SK-N-SH (cell line): ENCODE measurements around the gene PYGO2.

Experiments
- CHD2 ChIP-seq: fragments of 150-350 bp; IDR thresholded peaks from 2 replicates; pipeline ENCODE4 v1.6.1; 2018; ENCODE audit warnings: low read length; ENCODE audit not compliant: partially characterized antibody
- EP300 ChIP-seq, 2 experiments: IDR thresholded peaks; 2 replicates each; pipeline versions ENCODE4 v1.4.0 to v1.6.1; 2012; ENCODE audit warnings: borderline replicate concordance in 1 of 2, low read depth in 1 of 2, low read length in 1 of 2
- EZH2phosphoT487 ChIP-seq: fragments of 200-600 bp; sonication (generic); IDR thresholded peaks from 2 replicates; pipeline ENCODE4 v1.6.1; 2017; ENCODE audit warnings: low read depth, mixed run types, mild to moderate bottlenecking, antibody characterized with exemption, moderate library complexity, borderline replicate concordance
- GABPA ChIP-seq: IDR thresholded peaks from 2 replicates; pipeline ENCODE4 v1.4.0; 2012; ENCODE audit warnings: low read depth, mild to moderate bottlenecking
- POLR2AphosphoS5 ChIP-seq: IDR thresholded peaks from 2 replicates; pipeline ENCODE4 v1.6.1; 2012; ENCODE audit warnings: low read depth, low read length
- TEAD4 ChIP-seq: IDR thresholded peaks from 2 replicates; pipeline ENCODE4 v1.4.0; 2012; ENCODE audit warnings: mild to moderate bottlenecking, borderline replicate concordance; ENCODE audit not compliant: insufficient read depth
- YY1 ChIP-seq: IDR thresholded peaks from 2 replicates; pipeline ENCODE4 v1.4.0; 2012; ENCODE audit warnings: low read depth, mild to moderate bottlenecking
- TF ChIP-seq, protein P1 (sequence below): fragments of 200-600 bp; sonication (generic); IDR thresholded peaks from 2 replicates; pipeline ENCODE4 v1.6.1; 2017; ENCODE audit warnings: antibody characterized with exemption, mild to moderate bottlenecking, moderate library complexity
- TF ChIP-seq, protein P2 (sequence below): IDR thresholded peaks from 2 replicates; pipeline ENCODE4 v1.4.0; 2012; ENCODE audit warnings: low read depth
- TF ChIP-seq, protein P3 (sequence below): IDR thresholded peaks from 2 replicates; pipeline ENCODE4; 2012
- TF ChIP-seq, protein P4 (sequence below): IDR thresholded peaks from 2 replicates; pipeline ENCODE4 v1.6.1; 2012; ENCODE audit warnings: mild to moderate bottlenecking, low read depth, low read length, moderate library complexity

DNA sequence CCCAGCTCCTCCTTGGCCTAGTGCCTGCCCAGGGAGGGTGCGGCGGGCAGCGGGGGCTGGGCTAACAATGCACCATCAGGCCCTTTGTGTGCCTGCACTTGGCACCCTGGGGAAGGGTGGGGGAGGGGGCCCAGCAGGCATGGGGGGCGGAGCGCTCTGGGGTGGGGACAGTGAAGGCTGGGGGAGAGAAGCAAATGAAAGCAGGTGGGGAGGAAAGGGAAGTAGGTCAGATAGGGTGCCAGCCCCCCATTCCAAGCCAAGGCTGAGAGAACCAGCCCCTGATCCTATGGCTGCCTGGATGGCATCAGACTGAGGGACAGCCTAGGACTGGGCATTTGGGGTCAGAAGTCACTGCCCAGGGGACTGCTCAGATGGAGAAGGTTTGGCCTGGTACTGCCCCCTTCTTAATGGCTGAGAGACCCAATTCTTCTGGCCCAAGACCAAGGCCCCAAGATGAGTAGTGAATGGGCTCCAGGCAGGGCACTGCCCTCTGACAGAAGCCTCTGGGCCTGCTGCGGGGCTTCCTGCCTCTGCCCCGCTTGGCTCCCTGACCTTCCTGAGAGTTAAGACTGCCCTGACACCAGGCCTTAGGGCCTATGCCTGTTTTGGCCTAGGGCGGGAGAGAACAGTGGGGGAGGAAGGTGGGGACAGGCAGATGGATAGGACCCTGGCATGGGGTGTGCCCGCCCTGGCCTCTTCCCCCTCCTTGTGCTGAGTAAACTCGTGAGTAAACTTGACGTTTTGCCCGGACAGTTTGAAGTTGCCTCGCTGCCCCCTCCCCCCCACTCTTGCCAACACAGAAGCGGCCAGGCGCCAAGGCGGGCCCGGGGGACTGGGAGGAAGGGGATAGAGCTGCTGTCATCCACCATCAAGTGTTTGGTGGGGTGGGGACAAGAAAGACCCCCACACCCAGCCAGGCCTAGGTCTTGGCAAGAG, 43.8 kb upstream of the PYGO2 start:
- no peak for TF ChIP-seq YY1
- TF ChIP-seq TEAD4: no peak
- TF ChIP-seq, protein P1, sequence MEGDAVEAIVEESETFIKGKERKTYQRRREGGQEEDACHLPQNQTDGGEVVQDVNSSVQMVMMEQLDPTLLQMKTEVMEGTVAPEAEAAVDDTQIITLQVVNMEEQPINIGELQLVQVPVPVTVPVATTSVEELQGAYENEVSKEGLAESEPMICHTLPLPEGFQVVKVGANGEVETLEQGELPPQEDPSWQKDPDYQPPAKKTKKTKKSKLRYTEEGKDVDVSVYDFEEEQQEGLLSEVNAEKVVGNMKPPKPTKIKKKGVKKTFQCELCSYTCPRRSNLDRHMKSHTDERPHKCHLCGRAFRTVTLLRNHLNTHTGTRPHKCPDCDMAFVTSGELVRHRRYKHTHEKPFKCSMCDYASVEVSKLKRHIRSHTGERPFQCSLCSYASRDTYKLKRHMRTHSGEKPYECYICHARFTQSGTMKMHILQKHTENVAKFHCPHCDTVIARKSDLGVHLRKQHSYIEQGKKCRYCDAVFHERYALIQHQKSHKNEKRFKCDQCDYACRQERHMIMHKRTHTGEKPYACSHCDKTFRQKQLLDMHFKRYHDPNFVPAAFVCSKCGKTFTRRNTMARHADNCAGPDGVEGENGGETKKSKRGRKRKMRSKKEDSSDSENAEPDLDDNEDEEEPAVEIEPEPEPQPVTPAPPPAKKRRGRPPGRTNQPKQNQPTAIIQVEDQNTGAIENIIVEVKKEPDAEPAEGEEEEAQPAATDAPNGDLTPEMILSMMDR: no peak
- TF ChIP-seq, protein P2, sequence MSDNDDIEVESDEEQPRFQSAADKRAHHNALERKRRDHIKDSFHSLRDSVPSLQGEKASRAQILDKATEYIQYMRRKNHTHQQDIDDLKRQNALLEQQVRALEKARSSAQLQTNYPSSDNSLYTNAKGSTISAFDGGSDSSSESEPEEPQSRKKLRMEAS: no peak
- no peak for TF ChIP-seq EP300 (IDR thresholded peaks at IDR 0.05; ENCODE audit: borderline replicate concordance in 1 of 2, low read depth in 1 of 2, low read length in 1 of 2)
- no peak for TF ChIP-seq POLR2AphosphoS5
- TF ChIP-seq, protein P3, sequence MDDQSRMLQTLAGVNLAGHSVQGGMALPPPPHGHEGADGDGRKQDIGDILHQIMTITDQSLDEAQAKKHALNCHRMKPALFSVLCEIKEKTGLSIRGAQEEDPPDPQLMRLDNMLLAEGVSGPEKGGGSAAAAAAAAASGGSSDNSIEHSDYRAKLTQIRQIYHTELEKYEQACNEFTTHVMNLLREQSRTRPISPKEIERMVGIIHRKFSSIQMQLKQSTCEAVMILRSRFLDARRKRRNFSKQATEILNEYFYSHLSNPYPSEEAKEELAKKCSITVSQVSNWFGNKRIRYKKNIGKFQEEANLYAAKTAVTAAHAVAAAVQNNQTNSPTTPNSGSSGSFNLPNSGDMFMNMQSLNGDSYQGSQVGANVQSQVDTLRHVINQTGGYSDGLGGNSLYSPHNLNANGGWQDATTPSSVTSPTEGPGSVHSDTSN: no peak
- TF ChIP-seq CHD2: no peak
- TF ChIP-seq GABPA: no peak
- TF ChIP-seq, protein P4, sequence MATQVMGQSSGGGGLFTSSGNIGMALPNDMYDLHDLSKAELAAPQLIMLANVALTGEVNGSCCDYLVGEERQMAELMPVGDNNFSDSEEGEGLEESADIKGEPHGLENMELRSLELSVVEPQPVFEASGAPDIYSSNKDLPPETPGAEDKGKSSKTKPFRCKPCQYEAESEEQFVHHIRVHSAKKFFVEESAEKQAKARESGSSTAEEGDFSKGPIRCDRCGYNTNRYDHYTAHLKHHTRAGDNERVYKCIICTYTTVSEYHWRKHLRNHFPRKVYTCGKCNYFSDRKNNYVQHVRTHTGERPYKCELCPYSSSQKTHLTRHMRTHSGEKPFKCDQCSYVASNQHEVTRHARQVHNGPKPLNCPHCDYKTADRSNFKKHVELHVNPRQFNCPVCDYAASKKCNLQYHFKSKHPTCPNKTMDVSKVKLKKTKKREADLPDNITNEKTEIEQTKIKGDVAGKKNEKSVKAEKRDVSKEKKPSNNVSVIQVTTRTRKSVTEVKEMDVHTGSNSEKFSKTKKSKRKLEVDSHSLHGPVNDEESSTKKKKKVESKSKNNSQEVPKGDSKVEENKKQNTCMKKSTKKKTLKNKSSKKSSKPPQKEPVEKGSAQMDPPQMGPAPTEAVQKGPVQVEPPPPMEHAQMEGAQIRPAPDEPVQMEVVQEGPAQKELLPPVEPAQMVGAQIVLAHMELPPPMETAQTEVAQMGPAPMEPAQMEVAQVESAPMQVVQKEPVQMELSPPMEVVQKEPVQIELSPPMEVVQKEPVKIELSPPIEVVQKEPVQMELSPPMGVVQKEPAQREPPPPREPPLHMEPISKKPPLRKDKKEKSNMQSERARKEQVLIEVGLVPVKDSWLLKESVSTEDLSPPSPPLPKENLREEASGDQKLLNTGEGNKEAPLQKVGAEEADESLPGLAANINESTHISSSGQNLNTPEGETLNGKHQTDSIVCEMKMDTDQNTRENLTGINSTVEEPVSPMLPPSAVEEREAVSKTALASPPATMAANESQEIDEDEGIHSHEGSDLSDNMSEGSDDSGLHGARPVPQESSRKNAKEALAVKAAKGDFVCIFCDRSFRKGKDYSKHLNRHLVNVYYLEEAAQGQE: no peak
- no peak for TF ChIP-seq EZH2phosphoT487
